Measurements from ENCODE around the gene SEC16A. TPM values are rescaled to one million over a fixed set of nuclear protein-coding genes. Genes with fewer than 3 reads are reported as not detected.
A peak's percentile ranks its signal among the peaks of the same experiment; 100 is the strongest.

Gene SEC16A
- total RNA-seq, 1 donor from 2014 or later: 94.5 TPM

DNA sequence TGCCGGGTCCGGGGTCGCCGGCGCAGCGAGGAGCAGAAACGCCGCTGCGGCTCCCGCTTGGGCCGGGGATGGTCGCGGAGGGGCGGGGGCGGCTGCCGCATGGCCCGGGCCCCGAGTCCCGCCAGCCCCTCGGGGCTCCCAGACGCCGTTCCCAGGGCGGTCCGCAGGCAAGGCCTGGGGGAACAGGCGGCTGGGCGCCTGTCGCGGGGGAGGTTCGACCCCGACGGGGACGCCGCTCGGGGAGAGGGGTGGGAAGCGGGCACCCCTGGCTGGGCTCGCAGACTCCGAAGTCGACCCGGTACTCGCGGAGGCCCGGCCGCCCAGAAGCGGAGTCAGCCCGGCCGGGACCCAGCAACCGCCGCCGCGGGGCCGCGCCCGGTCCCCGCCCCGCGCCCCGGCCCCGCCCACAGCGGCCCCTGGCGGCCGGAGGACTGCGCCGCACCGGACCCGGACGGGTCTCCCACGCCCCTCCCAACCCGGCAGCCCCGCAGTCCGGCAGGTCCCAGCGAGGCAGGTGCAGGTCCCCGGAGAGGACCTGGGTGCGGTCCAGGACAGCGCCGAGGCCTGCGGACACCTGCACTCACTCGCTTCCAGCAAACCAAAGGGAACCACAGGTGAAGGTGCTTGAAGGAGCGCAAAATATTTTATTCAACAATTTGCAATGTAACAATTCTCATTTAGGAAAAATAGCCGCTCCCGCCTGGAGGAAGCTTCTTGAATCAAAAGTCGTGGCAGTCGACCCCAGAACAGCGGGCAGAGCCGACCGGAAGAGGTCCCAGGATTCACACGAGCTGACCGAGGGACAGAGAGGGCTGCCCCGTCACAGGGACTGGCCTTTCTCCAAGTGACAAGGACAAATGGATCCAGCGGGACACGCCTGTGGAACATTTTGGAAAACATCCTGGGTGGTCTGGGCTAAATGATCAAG, 43.1 kb downstream of the SEC16A start, which contains the start of gene INPP5E:
TSS of gene INPP5E (minus strand) at position 365 of the 928 bp plus-strand sequence. CDS start 426 bp downstream, outside the sequence.
- TF ChIP-seq, protein P1, sequence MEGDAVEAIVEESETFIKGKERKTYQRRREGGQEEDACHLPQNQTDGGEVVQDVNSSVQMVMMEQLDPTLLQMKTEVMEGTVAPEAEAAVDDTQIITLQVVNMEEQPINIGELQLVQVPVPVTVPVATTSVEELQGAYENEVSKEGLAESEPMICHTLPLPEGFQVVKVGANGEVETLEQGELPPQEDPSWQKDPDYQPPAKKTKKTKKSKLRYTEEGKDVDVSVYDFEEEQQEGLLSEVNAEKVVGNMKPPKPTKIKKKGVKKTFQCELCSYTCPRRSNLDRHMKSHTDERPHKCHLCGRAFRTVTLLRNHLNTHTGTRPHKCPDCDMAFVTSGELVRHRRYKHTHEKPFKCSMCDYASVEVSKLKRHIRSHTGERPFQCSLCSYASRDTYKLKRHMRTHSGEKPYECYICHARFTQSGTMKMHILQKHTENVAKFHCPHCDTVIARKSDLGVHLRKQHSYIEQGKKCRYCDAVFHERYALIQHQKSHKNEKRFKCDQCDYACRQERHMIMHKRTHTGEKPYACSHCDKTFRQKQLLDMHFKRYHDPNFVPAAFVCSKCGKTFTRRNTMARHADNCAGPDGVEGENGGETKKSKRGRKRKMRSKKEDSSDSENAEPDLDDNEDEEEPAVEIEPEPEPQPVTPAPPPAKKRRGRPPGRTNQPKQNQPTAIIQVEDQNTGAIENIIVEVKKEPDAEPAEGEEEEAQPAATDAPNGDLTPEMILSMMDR (IDR thresholded peaks at IDR 0.05; ENCODE audit: insufficient read depth, low read depth, low read length): no peak
- TF ChIP-seq EZH2 (IDR thresholded peaks at IDR 0.05; ENCODE audit: insufficient read depth, low read length): no peak
- Histone ChIP-seq H2AFZ (ENCODE audit: low read depth, low read length) (peak within 1 kb of the TSS; percentile 38), H3K4me3 (ENCODE audit: insufficient read depth, low read depth, low read length) (peak within 1 kb of the TSS; percentile 69), H3K4me2 (ENCODE audit: low read length) (peak within 1 kb of the TSS; percentile 98), H3K9ac (ENCODE audit: low read length) (peak within 1 kb of the TSS; percentile 88), H3K9me3 (ENCODE audit: insufficient read depth, low read depth, low read length) (no peaks in the 10 kb centered on the region), H3K4me1 (ENCODE audit: insufficient read depth, low read length) (peaks cover 38% of the 10 kb centered on the region), H3K27ac (ENCODE audit: low read depth, low read length) (peak within 1 kb of the TSS; percentile 68), H3K79me2 (ENCODE audit: insufficient read depth, low read length) (peaks cover 53% of the 10 kb centered on the region), H3K27me3 (ENCODE audit: insufficient read depth, low read length) (no peaks in the 10 kb centered on the region), H4K20me1 (ENCODE audit: insufficient read depth, low read length) (peaks cover 82% of the 10 kb centered on the region), H3K36me3 (ENCODE audit: insufficient read depth, low read length) (peaks cover 19% of the 10 kb centered on the region)
- H3K36me3 Mint-ChIP-seq (ENCODE audit: low read depth, unreplicated experiment): peaks cover 8% of the 10 kb centered on the region
- H3K4me3 Mint-ChIP-seq (ENCODE audit: unreplicated experiment): peak within 1 kb of the TSS; percentile 89
- peak within 1 kb of the TSS; percentile 88 for H3K27ac Mint-ChIP-seq (ENCODE audit: unreplicated experiment)
- DNase-seq (ENCODE audit: low read depth): peak; percentile 42
- no peak for FAIRE-seq
- peaks cover 24% of the 10 kb centered on the region for H3K4me1 Mint-ChIP-seq (ENCODE audit: low read depth, unreplicated experiment)
- no peaks in the 10 kb centered on the region for H3K27me3 Mint-ChIP-seq (ENCODE audit: low read depth, unreplicated experiment)
- no peaks in the 10 kb centered on the region for H3K9me3 Mint-ChIP-seq (ENCODE audit: unreplicated experiment)

DNA sequence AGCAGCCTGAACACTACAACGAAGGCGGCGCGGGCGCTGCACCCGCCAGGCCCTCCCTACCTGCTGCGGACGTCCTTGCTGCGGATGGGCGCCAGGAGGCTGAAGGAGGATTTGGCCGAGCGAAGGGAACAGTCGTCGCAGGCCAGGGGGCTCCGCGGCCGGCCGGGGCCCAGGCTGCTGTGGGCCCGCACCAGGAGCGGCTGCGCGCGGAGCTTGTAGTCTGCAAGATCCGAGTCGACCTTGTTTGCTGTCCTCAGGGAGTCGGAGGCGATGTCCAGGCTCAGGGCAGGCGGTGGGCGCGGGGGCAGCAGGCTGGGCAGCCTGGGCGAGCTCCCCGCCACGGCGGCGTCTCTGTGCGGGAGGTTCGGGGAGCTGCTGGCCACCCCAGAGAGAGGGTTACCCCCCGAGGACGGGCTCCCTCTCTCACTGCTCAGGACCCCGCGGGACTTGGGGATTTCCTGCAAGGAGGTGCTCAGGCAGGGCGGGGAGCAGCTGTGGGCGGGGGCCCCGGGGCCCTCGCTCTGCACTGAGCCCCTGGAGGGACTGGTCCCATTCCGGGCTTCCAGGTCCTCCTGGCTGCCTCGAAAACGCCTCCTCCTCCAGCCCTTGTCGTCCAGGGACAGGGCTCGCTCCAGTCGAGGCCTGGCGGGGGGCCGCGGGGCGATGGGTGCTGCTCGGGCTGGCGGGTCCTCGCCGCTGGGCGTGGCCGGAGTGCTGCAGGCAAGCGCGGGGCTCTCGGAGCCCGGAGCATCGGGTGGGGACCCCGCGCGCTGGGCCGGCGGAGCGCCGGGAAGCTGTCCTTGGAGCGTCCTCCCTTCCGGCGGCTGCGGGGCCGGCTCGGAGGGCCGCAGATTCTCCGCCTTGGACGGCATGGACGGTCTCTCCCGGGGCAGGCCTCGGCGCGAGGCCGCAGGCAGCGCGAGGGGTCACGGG, 44.0 kb downstream of the SEC16A start:
- peak overlapping the region; percentile 69 for H3K4me3 ChIP-seq (ENCODE audit: insufficient read depth, low read depth, low read length)
- TF ChIP-seq EZH2 (IDR thresholded peaks at IDR 0.05; ENCODE audit: insufficient read depth, low read length): no peak
- TF ChIP-seq, protein P1 (IDR thresholded peaks at IDR 0.05; ENCODE audit: insufficient read depth, low read depth, low read length): no peak
- no peaks in the 10 kb centered on the region for H3K9me3 ChIP-seq (ENCODE audit: insufficient read depth, low read depth, low read length)
- H3K27ac ChIP-seq (ENCODE audit: low read depth, low read length): peak overlapping the region; percentile 44
- FAIRE-seq: no peak
- H3K9me3 Mint-ChIP-seq (ENCODE audit: unreplicated experiment): no peaks in the 10 kb centered on the region
- H3K79me2 ChIP-seq (ENCODE audit: insufficient read depth, low read length): peaks cover 62% of the 10 kb centered on the region
- peaks cover 84% of the 10 kb centered on the region for H4K20me1 ChIP-seq (ENCODE audit: insufficient read depth, low read length)
- no peak for DNase-seq (ENCODE audit: low read depth)
- peaks cover 38% of the 10 kb centered on the region for H3K4me1 ChIP-seq (ENCODE audit: insufficient read depth, low read length)
- peaks cover 17% of the 10 kb centered on the region for H3K36me3 ChIP-seq (ENCODE audit: insufficient read depth, low read length)
- peak overlapping the region; percentile 38 for H2AFZ ChIP-seq (ENCODE audit: low read depth, low read length)
- no peak overlapping the region for H3K27ac Mint-ChIP-seq (ENCODE audit: unreplicated experiment)
- H3K4me2 ChIP-seq (ENCODE audit: low read length): peak overlapping the region; percentile 98
- no peaks in the 10 kb centered on the region for H3K27me3 Mint-ChIP-seq (ENCODE audit: low read depth, unreplicated experiment)
- peaks cover 24% of the 10 kb centered on the region for H3K4me1 Mint-ChIP-seq (ENCODE audit: low read depth, unreplicated experiment)
- H3K36me3 Mint-ChIP-seq (ENCODE audit: low read depth, unreplicated experiment): peaks cover 8% of the 10 kb centered on the region
- H3K9ac ChIP-seq (ENCODE audit: low read length): peak overlapping the region; percentile 88
- peak overlapping the region; percentile 89 for H3K4me3 Mint-ChIP-seq (ENCODE audit: unreplicated experiment)
- H3K27me3 ChIP-seq (ENCODE audit: insufficient read depth, low read length): no peaks in the 10 kb centered on the region
